ENCODE measurements around the gene HBP1.
"Not testable (repeated sequence)": the region's sequence is repeated elsewhere in the genome, so short reads cannot be mapped to it uniquely, and the experiment has no call there.

The HBP1 gene

GRCh38 chr7:107232568-107233090 is 63.8 kb downstream of the HBP1 start:
- no peak for DNase-seq

DNA sequence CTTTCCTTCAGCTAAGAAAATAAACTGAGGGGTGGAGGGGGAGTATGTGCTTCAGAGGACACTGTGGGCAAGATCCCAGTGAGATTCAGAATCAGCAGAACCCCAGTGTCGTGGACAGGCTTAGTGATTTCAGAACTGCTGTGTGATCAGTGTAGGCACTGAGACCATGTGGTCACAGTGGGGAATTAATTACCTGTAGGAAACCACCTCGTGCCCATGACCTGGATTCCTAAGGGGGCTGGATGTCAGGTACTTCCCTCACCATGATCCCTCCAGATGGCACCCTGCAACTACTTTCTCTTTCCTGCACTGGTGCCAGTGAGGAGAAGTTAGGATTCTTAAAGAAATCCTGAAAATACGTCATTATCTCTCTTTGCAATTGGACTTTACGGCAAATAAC is 64.4 kb downstream of the HBP1 start:
- DNase-seq = no peak

DNA sequence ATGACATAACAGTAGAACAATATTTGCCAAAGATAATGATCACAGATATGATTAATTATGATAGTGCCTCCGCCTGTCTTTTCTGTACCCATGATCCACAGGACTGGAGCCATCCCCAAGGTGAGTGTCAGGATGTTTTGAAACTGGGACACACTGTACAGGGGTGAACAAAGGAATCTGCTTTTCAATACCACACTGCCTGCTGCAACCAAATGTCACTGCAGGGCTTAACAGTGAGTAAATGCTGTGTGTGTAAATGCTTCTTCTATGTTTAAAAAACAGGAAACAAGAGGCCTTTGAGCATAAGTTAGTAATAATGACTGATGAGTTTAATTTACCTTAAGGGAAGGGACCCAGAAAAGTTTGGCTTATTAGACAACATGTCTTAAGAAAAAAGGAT is 65.2 kb downstream of the HBP1 start:
- DNase-seq = no peak

GRCh38 chr7:107234436-107234835 is 65.6 kb downstream of the HBP1 start:
- no peak for DNase-seq

- no peak for DNase-seq
These were observed 68.1 kb downstream of the HBP1 start for GRCh38 chr7:107236862-107237261.

DNA sequence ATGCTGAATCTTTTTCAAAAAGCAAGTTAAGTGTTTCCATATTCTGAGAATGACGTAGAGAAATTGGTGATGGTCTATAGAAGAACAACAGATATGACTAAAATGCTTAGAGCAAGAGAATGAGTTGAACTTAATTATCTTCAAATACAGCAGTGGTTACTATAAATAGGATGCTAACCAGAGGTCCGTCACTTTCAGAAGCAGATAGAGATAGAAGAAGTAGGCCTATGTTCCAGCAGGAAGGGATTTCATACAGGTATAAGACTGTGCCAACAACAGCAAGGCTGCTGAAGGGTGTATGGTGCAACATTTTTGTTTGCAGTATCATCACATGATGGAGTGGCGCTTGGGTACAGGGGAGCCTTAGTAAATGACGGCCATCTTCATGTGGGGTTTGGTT is 68.6 kb downstream of the HBP1 start:
- no peak for DNase-seq

GRCh38 chr7:107242267-107242666 is 73.5 kb downstream of the HBP1 start:
- no peak for DNase-seq

GRCh38 chr7:107244613-107245012 is 75.8 kb downstream of the HBP1 start:
- no peak for DNase-seq

DNA sequence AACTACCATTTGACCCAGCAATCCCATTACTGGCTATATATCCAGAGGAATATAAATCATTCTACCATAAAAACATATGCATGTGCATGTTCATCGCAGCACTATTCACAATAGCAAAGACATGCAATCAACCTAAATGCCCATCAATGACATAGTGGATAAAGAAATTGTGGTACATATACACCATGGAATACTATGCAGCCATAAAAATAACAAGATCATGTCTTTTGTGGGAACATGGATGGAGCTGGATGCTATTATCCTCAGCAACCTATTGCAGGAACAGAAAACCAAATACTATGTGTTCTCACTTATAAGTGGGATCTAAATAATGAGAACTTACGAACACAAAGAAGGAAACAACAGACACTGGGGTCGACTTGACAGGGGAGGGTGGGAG is 78.0 kb downstream of the HBP1 start:
- not testable (repeated sequence) for DNase-seq

DNA sequence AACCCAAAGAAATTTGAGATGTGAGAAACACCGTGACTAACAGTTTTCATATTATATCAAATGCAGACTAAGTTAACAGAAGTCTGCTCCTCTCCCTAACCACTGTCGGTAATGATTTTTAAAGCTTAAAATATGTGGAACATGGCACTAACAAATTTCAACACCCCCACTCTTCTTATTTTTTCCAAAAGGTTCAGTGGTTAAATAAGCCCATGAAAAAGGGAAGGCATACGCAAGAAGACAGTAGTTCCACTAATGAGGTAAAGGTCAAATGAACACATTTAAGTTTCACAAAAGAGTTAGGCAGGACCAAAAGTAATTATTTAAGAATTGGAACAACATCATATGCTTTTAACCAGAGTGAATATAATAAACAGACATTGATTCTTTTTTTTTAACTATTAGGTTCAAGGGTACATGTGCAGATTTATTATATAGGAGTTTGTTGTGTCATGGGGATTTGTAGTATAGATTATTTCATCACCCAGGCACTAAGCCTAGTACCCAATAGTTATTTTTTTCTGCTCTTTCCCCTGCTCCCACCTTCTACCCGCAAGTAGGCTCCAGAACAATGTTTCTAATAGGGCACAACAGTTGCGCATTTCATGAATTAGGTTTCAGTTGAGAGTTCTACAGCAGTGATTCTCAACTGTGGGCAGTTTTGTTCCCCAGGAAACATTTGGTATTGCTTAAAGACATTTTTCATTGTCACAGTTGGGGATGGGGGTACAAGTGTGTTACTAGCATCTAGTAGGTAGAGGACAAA is 79.9 kb downstream of the HBP1 start:
- DNase-seq = no peak

- no peak for DNase-seq
These were observed 83.2 kb downstream of the HBP1 start for GRCh38 chr7:107251963-107252362.
